Loucy (cell line): Measurements from ENCODE around the gene TBC1D30.

Source experiments
- CTCF ChIP-seq: fragments of 200-600 bp; sonication (generic); conservative IDR thresholded peaks from 2 replicates; pipeline ENCODE4 v1.5.1; 2014; ENCODE audit warnings: mild to moderate bottlenecking, antibody characterized with exemption, low read length
- EZH2phosphoT487 ChIP-seq: fragments of 200-600 bp; IDR thresholded peaks from 2 replicates; pipeline ENCODE4 v1.6.1; 2018; ENCODE audit warnings: antibody characterized with exemption, mild to moderate bottlenecking, moderate library complexity, borderline replicate concordance

- TF ChIP-seq CTCF = no peak
- no peak for TF ChIP-seq EZH2phosphoT487
Observed at GRCh38 chr12:64918344-64918743, 93.9 kb downstream of the TBC1D30 start.
